Heart right ventricle (tissue), 16 donors: Measurements from ENCODE around the gene SELENBP1. TPM values are rescaled to one million over a fixed set of nuclear protein-coding genes. Genes with fewer than 3 reads are reported as not detected.

ENCODE experiments used
- ATAC-seq, 8 donors: fragments of 200-7000 bp; cut with Tn5 transposase; one replicate each; pipeline ENCODE4 v1.9.1; 2020; ENCODE audit warnings: mild to moderate bottlenecking in 8 of 8, moderate library complexity in 8 of 8, moderate number of reproducible peaks in 1 of 8
- DNase-seq, 2 donors: peaks; one replicate each; pipeline ENCODE4 v3.0.0-alpha.2; 2020
- H3K27ac ChIP-seq, 10 donors: fragments of 200-600 bp; sonication (generic) in 2 of 10; one replicate each; pipeline versions ENCODE4 v1.5.0 to v1.8.0; 2020 to 2022; ENCODE audit warnings: mild to moderate bottlenecking in 3 of 10
- H3K27me3 ChIP-seq, 7 donors: fragments of 200-600 bp; one replicate each; pipeline ENCODE4 v1.8.0; 2021 to 2022; ENCODE audit warnings: mild to moderate bottlenecking in 2 of 7
- H3K36me3 ChIP-seq, 9 donors: fragments of 200-600 bp; sonication (generic) in 1 of 9; one replicate each; pipeline versions ENCODE4 v1.5.0 to v1.8.0; 2020 to 2022; ENCODE audit warnings: mild to moderate bottlenecking in 2 of 9
- H3K4me1 ChIP-seq, 9 donors: fragments of 200-600 bp; sonication (generic) in 1 of 9; one replicate each; pipeline versions ENCODE4 v1.5.0 to v1.8.0; 2020 to 2022; ENCODE audit warnings: mild to moderate bottlenecking in 4 of 9
- H3K4me3 ChIP-seq, 10 donors: fragments of 200-600 bp; sonication (generic) in 2 of 10; one replicate each; pipeline versions ENCODE4 v1.5.0 to v1.8.0; 2020 to 2022; ENCODE audit warnings: mild to moderate bottlenecking in 7 of 10, moderate library complexity in 2 of 10
- H3K9me3 ChIP-seq, 11 donors: fragments of 200-600 bp in 10 of 11; sonication (generic) in 2 of 11; one replicate each; pipeline versions ENCODE4 v1.5.0 to v1.8.0; 2013 to 2022; ENCODE audit warnings: mild to moderate bottlenecking in 2 of 11, control low read depth in 1 of 11, moderate library complexity in 1 of 11
- WGBS, 2 donors: extraction: QIAGEN DNeasy Blood & Tissue Kit; methylation state at CpG; one replicate each; pipeline ENCODE4 v1.1.7; 2013; ENCODE audit warnings: inconsistent platforms in 1 of 2; 5-methylcytosine and 5-hydroxymethylcytosine counted together
- intact Hi-C, 10 donors: fragments of 100-400 bp; cut with DNase I; formaldehyde crosslinking; loops; one replicate each; pipeline versions ENCODE4 v1.11.1 to v1.14.2; 2022
- polyA plus RNA-seq, 2 donors: library from polyadenylated mRNA; stranded (reverse); fragments of 200-250 nt; gene quantifications; one replicate each; pipeline ENCODE4 v1.2.3, GENCODE V29; 2013
- total RNA-seq, 10 donors: library from RNA; stranded (reverse); fragmentation: NEBNext Ultra II Directional in 3 of 10; extraction: Animal tissue kit (Norgen Biotek cat#: 25700) in 3 of 10; gene quantifications; one replicate each; pipeline versions ENCODE4 v1.2.1 to v1.2.4, GENCODE V29; 2021 to 2023
- TF ChIP-seq, protein P1 (sequence below), 9 donors: fragments of 200-600 bp; sonication (generic) in 2 of 9; IDR thresholded peaks; one replicate each; pipeline versions ENCODE4 v1.5.0 to v1.8.0; 2021 to 2022; ENCODE audit warnings: antibody characterized with exemption in 9 of 9, mild to moderate bottlenecking in 5 of 9, moderate library complexity in 1 of 9
- donor health status: Arrhythmogenic right ventricular cardiomyopathy.
- donor health status: ischemic (EF 13 %, LVEDD 7.1; RV severe dilation, severe dysfunction).
- donor health status: healthy with polysubstance abuse.
- donor health status: DM: no; HTN: yes; CAD: no.
- donor health status: DM: no; HTN: no; CAD: no.
- donor health status: ischemic (EF 25% LVEDD 6.9; RV normal size, moderate dysfunction).
- donor health status: ischemic (EF 25% LVEDD 5.7; RV mildly dilated, moderate dysfunction).
- donor health status: healthy.
- donor health status: DM: yes; HTN: yes; CAD: no.
- donor health status: Ischemic cardiomyopathy.
- donor health status: ischemic (EF 35%, LVEDD 5.7; RV mildly dilated, moderate dysfunction).
- donor health status: nonischemic (EF 11% LVEDD 7.7; RV severe dilation, severe dysfunction).
- donor health status: DM: yes; HTN: yes; CAD: no.
- donor health status: PGD.
- donor health status: ischemic (EF 29% LVEDD 5.4; RV normal size, mild dysfunction).
- donor health status: nonischemic (EF 23%, LVEDD 6.1; RV moderate dilation, normal function).

The SELENBP1 gene
- total and polyA plus RNA-seq, 12 donors, result 20.7 to 112 (median 56.2) TPM

DNA sequence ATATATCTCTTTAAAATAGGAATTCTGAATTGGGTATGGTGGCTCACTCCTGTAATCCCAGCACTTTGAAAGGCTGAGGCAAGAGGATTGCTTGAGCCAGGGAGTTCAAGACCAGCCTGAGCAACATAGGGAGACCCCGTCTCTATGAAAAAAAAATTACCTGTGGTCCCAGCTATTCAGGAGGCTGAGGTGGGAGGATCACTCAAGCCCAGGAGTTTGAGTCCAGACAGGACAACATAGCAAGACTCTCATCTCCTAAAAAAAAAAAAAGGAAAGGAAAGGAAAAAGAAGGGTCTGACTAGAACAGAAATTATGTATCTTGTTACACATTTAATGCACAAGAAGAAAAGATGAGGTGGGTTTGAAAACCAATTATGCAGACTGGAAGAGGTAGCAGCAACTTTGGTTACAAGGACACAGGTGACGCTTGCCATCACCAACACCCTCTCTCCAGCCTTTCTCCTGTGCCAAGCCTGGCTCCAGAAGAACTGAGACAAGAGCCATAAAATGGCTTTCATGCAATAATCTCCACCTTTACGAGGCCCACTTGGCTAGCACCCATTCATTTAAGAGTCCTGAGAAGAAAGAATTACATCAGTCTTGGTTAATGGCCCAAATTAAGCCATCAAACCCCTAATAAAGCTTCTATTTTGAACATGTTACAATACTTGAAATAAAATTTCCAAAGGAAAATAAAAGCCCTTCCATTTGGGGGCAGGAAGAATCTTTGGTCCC lies 4.8 kb upstream of the SELENBP1 start:
- Histone ChIP-seq H3K4me1 (peaks cover 0 to 11% (median 6%) of the 10 kb centered on the region in 9 donors), H3K27ac (no peak overlapping the region), H3K27me3 (no peaks in the 10 kb centered on the region), H3K36me3 (no peaks in the 10 kb centered on the region), H3K4me3 (no peak overlapping the region), H3K9me3 (no peaks in the 10 kb centered on the region)
- DNase-seq (no peak), ATAC-seq (no peak)
- 74 to 79% methylated on average over 3 of the region's 3 CpGs for WGBS, 2 donors
- TF ChIP-seq, protein P1, sequence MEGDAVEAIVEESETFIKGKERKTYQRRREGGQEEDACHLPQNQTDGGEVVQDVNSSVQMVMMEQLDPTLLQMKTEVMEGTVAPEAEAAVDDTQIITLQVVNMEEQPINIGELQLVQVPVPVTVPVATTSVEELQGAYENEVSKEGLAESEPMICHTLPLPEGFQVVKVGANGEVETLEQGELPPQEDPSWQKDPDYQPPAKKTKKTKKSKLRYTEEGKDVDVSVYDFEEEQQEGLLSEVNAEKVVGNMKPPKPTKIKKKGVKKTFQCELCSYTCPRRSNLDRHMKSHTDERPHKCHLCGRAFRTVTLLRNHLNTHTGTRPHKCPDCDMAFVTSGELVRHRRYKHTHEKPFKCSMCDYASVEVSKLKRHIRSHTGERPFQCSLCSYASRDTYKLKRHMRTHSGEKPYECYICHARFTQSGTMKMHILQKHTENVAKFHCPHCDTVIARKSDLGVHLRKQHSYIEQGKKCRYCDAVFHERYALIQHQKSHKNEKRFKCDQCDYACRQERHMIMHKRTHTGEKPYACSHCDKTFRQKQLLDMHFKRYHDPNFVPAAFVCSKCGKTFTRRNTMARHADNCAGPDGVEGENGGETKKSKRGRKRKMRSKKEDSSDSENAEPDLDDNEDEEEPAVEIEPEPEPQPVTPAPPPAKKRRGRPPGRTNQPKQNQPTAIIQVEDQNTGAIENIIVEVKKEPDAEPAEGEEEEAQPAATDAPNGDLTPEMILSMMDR (IDR thresholded peaks at IDR 0.05), result no peak
- intact Hi-C loops, result no loop called here

DNA sequence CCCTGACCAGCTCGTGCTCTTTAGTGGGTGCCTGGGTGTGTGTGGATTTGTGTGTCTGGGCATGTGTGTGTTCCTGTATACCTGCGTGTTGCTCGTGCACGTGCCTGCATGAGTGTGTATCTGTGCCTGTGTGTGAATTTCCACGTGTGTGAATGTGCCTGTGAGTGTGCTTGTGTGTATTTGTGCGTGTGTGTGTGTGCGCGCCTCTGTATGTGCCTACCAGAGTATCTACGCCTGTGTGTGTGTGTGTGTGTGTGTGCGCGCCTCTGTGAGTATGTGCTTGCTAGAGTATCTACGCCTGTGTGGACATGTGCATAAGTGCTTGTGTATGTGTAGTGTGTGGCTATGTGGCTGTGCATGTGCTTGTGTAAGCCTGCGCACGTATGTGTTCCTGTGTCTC lies 691 bp upstream of the SELENBP1 start:
- 93 to 98% methylated on average over 14 of the region's 14 CpGs for WGBS, 2 donors
- Histone ChIP-seq H3K36me3 (peaks cover 0 to 4% (median 0%) of the 10 kb centered on the region in 9 donors), H3K4me1 (peaks cover 21 to 52% (median 46%) of the 10 kb centered on the region in 9 donors), H3K27ac (peak overlapping the region in 3 of 10 donors; percentile 75 to 89 (median 83)), H3K27me3 (no peaks in the 10 kb centered on the region), H3K4me3 (no peak overlapping the region), H3K9me3 (no peaks in the 10 kb centered on the region)
- no peak for ATAC-seq
- intact Hi-C loops, result no loop called here
- TF ChIP-seq, protein P1 (IDR thresholded peaks at IDR 0.05), result no peak
- DNase-seq, result no peak

DNA sequence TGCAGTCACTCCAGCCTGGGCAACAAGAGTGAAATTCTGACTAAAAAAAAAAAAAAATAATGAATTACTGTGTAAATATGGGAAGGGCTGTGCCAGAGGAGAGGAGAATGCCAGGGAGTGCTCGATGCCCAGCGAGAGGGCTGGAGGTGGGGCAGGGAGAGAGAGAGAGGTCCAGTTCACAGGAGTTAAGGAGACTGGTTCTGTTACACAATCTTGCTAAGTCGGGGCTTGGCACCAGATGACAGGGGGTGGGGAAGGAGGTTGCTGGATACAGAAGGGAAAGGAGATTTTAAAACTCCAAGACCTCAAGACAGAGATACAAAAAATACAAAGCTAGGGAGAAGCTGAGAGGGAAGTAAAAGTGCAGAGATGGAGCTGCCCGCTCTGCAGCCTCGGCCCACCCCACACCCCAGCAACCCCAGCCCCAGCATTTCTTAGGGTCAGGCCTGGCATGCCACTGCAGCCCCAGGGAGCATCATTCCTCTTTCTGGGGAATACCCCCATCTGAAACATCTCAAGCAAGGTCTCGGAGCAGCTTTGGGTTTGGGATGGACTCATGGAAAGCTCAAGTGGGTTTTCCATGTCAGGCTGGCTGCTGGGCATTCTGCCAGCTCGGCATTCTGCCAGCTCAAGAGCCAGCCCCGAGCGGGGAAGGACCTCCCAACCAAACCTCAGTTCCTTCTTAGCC lies 991 bp downstream of the SELENBP1 start:
- WGBS, 2 donors, result 19 to 21% methylated on average over 9 of the region's 9 CpGs
- H3K4me3 ChIP-seq, result peak overlapping the region in 9 of 10 donors; percentile 21 to 64 (median 58)
- ATAC-seq (peak; percentile 30 to 82 (median 67)), DNase-seq (peak; percentile 49 to 67)
- H3K4me1 ChIP-seq, result peaks cover 21 to 62% (median 55%) of the 10 kb centered on the region in 9 donors
- H3K9me3 ChIP-seq, result no peaks in the 10 kb centered on the region
- peaks cover 0 to 15% (median under 1%) of the 10 kb centered on the region in 9 donors for H3K36me3 ChIP-seq
- H3K27me3 ChIP-seq, result no peaks in the 10 kb centered on the region
- intact Hi-C loops, result loop anchor here in 1 of 10 donors (1.0 kb wide), 1 partner anchor 24 kb away; the partner anchor contains the start of gene RFX5
- TF ChIP-seq, protein P1 (IDR thresholded peaks at IDR 0.05), result no peak
- H3K27ac ChIP-seq, result peak overlapping the region; percentile 28 to 89 (median 84)

GRCh38 chr1:151370211-151370911 lies 2.1 kb downstream of the SELENBP1 start:
- TF ChIP-seq, protein P1 (IDR thresholded peaks at IDR 0.05), result no peak
- Histone ChIP-seq H3K9me3 (no peaks in the 10 kb centered on the region), H3K27me3 (no peaks in the 10 kb centered on the region), H3K4me1 (peaks cover 21 to 62% (median 55%) of the 10 kb centered on the region in 9 donors), H3K27ac (peak overlapping the region in 9 of 10 donors; percentile 43 to 89 (median 84)), H3K36me3 (peaks cover 0 to 26% (median 9%) of the 10 kb centered on the region in 9 donors), H3K4me3 (peak overlapping the region in 5 of 10 donors; percentile 8 to 58 (median 17))
- peak in 7 of 8 donors; percentile 5 to 40 (median 31) for ATAC-seq
- DNase-seq, result peak; percentile 69
- 44 to 47% methylated on average over 6 of the region's 6 CpGs for WGBS, 2 donors
- intact Hi-C loops, result no loop called here
